K562 (cell line): ENCODE measurements around the gene KRTAP5-5. TPM values are rescaled to one million over a fixed set of nuclear protein-coding genes. Genes with fewer than 3 reads are reported as not detected.

ENCODE experiments used
- ATAC-seq: fragments of 200-7000 bp; cut with Tn5 transposase; 3 replicates; pipeline ENCODE4 v1.9.1; 2020; ENCODE audit warnings: moderate library complexity
- BruUV-seq: library from RNA; stranded (reverse); fragments of 400-500 nt; replicated peaks from 2 replicates; lab custom pipeline; 2021; lab: Mats Ljungman, UMichigan
- CTCF ChIA-PET: fragments of 300-600 bp; formaldehyde crosslinking; extraction: SDS; loops from one replicate; lab custom pipeline; 2021; ENCODE audit warnings: low intra/inter-chr PET ratio; lab: Yijun Ruan, JAX
- POLR2A ChIA-PET: fragments of 300-600, 350-650 bp; sonication (Branson Sonifier 250); formaldehyde crosslinking; extraction: SDS; loops from one replicate; lab custom pipeline; 2021; ENCODE audit warnings: antibody characterized with exemption, inconsistent platforms; lab: Yijun Ruan, JAX
- DNase-seq, 4 experiments: peaks; one replicate each; pipeline versions ENCODE4 v3.0.0 to v3.0.0-alpha.2; 2011 to 2018; ENCODE audit warnings: low spot score in 3 of 4, mixed read lengths in 3 of 4; ENCODE audit errors: extremely low read depth in 1 of 4
- FAIRE-seq: peaks from 2 replicates; lab custom pipeline; 2011; peaks lifted over from hg19 to GRCh38; lab: Jason Lieb, UNC
- H2AFZ ChIP-seq: 2 replicates; pipeline ENCODE4 v1.6.0; 2011; ENCODE audit warnings: low read depth, low read length, control low read depth, inconsistent platforms
- H3K27ac ChIP-seq: fragments of 200-600 bp; 3 replicates; pipeline ENCODE4 v1.8.0; 2011; ENCODE audit warnings: low read depth, mild to moderate bottlenecking, control low read depth, inconsistent platforms, low read length, moderate library complexity, mixed read lengths; ENCODE audit errors: extremely low read depth
- H3K27me3 ChIP-seq, 2 experiments: fragments of 300-600 bp in 1 of 2; 2 replicates in 1 of 2; 3 replicates in 1 of 2; pipeline versions ENCODE4 v1.6.0 to v1.8.0; 2011; ENCODE audit warnings: inconsistent platforms in 2 of 2, low read length in 2 of 2, mild to moderate bottlenecking in 1 of 2, mixed read lengths in 1 of 2, moderate library complexity in 1 of 2; ENCODE audit not compliant: control insufficient read depth in 2 of 2, insufficient read depth in 2 of 2
- H3K36me3 ChIP-seq: fragments of 300-600 bp; 3 replicates; pipeline ENCODE4 v1.8.0; 2011; ENCODE audit warnings: mild to moderate bottlenecking, low read length, inconsistent platforms; ENCODE audit not compliant: control insufficient read depth, insufficient read depth
- H3K4me1 ChIP-seq, 2 experiments: fragments of 200-600 bp in 1 of 2; replicated peaks in 1 of 2; 2 replicates in 1 of 2; 3 replicates in 1 of 2; pipeline versions ENCODE4 v1.5.1 to v1.8.0; 2011; ENCODE audit warnings: inconsistent platforms in 2 of 2, low read length in 2 of 2, mild to moderate bottlenecking in 1 of 2, mixed read lengths in 1 of 2, moderate library complexity in 1 of 2; ENCODE audit not compliant: control insufficient read depth in 2 of 2, insufficient read depth in 2 of 2
- H3K4me2 ChIP-seq: 2 replicates; pipeline ENCODE4 v1.6.1; 2011; ENCODE audit warnings: low read length, control low read depth, inconsistent platforms, mixed read lengths; ENCODE audit not compliant: insufficient read depth
- H3K4me3 ChIP-seq: fragments of 200-600 bp; sonication (generic), shearing (Covaris generic); 2 replicates; pipeline ENCODE4 v1.5.1; 2016; ENCODE audit warnings: control low read depth, inconsistent platforms
- H3K79me2 ChIP-seq: fragments of 200-600 bp; 3 replicates; pipeline ENCODE4 v1.8.0; 2011; ENCODE audit warnings: low read length, inconsistent platforms; ENCODE audit not compliant: control insufficient read depth, insufficient read depth
- H3K9ac ChIP-seq, 2 experiments: 2 replicates each; pipeline versions ENCODE4 v1.6.0 to v1.6.1; 2011; ENCODE audit warnings: low read depth in 2 of 2, low read length in 2 of 2, control low read depth in 1 of 2, inconsistent platforms in 1 of 2, mild to moderate bottlenecking in 1 of 2, mixed read lengths in 1 of 2; ENCODE audit not compliant: insufficient read depth in 1 of 2
- H3K9me1 ChIP-seq: one replicate; pipeline ENCODE4 v1.6.0; 2011; ENCODE audit warnings: inconsistent platforms, mild to moderate bottlenecking, low read length, moderate library complexity; ENCODE audit not compliant: control insufficient read depth, insufficient read depth
- H3K9me3 ChIP-seq: replicated peaks from 2 replicates; pipeline ENCODE4 v1.5.1; 2011; ENCODE audit warnings: low read depth, low read length, inconsistent platforms; ENCODE audit not compliant: control insufficient read depth, insufficient read depth
- H4K20me1 ChIP-seq: replicated peaks from 2 replicates; pipeline ENCODE4 v1.6.1; 2011; ENCODE audit warnings: low read length, inconsistent platforms, mixed read lengths; ENCODE audit not compliant: control insufficient read depth, insufficient read depth
- ARID3A ChIP-seq: IDR thresholded peaks from 2 replicates; pipeline ENCODE4 v1.6.1; 2012; ENCODE audit warnings: low read depth, low read length, improper control_type of control experiment, borderline replicate concordance
- CUX1 ChIP-seq: fragments of 200-800 bp; sonication (Bioruptor generic); IDR thresholded peaks from 2 replicates; pipeline ENCODE4 v1.6.1; 2016; ENCODE audit warnings: missing genetic modification characterization, missing compliant biosample characterization
- HEY1 ChIP-seq: fragments of 250-450 bp; sonication (Bioruptor Pico); IDR thresholded peaks from 2 replicates; pipeline ENCODE4 v1.5.0; 2020; ENCODE audit warnings: mild to moderate bottlenecking, moderate library complexity, borderline replicate concordance
- IRF9 ChIP-seq: fragments of 450-650 bp; IDR thresholded peaks from 2 replicates; pipeline ENCODE4 v1.6.1; 2016; ENCODE audit warnings: missing biosample characterization, missing genetic modification characterization
- JUNB ChIP-seq: fragments of 450-650 bp; formaldehyde crosslinking; conservative IDR thresholded peaks from 2 replicates; pipeline ENCODE4 v1.4.0; 2020; ENCODE audit warnings: mild to moderate bottlenecking
- KDM2B ChIP-seq: fragments of 250-450 bp; sonication (Bioruptor Pico); IDR thresholded peaks from 2 replicates; pipeline ENCODE4 v1.8.0; 2021; ENCODE audit warnings: mild to moderate bottlenecking, moderate library complexity
- POLR3A ChIP-seq: IDR thresholded peaks from 2 replicates; pipeline ENCODE4 v1.6.1; 2011; ENCODE audit warnings: borderline replicate concordance, mild to moderate bottlenecking, moderate library complexity; ENCODE audit not compliant: insufficient read length, insufficient read depth; ENCODE audit errors: extremely low read depth
- RFX7 ChIP-seq: fragments of 250-450 bp; sonication (Bioruptor Pico); IDR thresholded peaks from 2 replicates; pipeline ENCODE4 v1.5.1; 2021; ENCODE audit warnings: mild to moderate bottlenecking
- TCF7L2 ChIP-seq: fragments of 150-350 bp; IDR thresholded peaks from 2 replicates; pipeline ENCODE4 v1.6.1; 2016; ENCODE audit warnings: low read depth, mild to moderate bottlenecking, low read length, moderate library complexity
- WGBS: fragments of 100-300 bp; shearing (Covaris generic); methylation state at CpG from one replicate; pipeline ENCODE4 v1.1.6; 2016; ENCODE audit warnings: low coverage, mixed read lengths; ENCODE audit not compliant: insufficient coverage; ENCODE audit errors: missing lambda C conversion rate; 5-methylcytosine and 5-hydroxymethylcytosine counted together
- in situ Hi-C: fragments of 300-500 bp; cut with MboI; formaldehyde crosslinking; loops from 4 replicates; pipeline ENCODE4 v1.15.0; 2018; ENCODE audit warnings: inconsistent platforms, mixed read lengths
- intact Hi-C: fragments of 100-400 bp; cut with micrococcal nuclease; formaldehyde crosslinking; loops from 2 replicates; pipeline ENCODE4 v1.14.2; 2022
- polyA plus RNA-seq, 8 experiments: library from polyadenylated mRNA; depleted of rRNA in 4 of 8; stranded (reverse) in 5 of 8; unstranded in 3 of 8; fragments of >200 nt; fragmentation: Nextera tagmentation in 2 of 8; fragmentation: Illumina TruSeq in 1 of 8; extraction: Ambion mirVana in 2 of 8; extraction: Trizol in 1 of 8; gene quantifications; 2 replicates each; pipeline versions ENCODE4 v1.2.1 to v1.2.3, GENCODE V29; 2011 to 2014; ENCODE audit warnings: inconsistent platforms in 1 of 8, missing spikeins in 1 of 8
- total RNA-seq, 7 experiments: library from RNA; depleted of rRNA in 6 of 7; stranded (reverse); fragments of >200 nt in 6 of 7; fragmentation: Illumina TruSeq in 2 of 7; extraction: Trizol in 2 of 7; gene quantifications; 2 replicates each; pipeline versions ENCODE4 v1.2.1 to v1.2.3, GENCODE V29; 2011 to 2021; ENCODE audit warnings: low replicate concordance in 1 of 7

KRTAP5-5 gene
- total and polyA plus RNA-seq, 9 of the 15 experiments (the other 6 are each of a cell fraction or from before 2014, with no cell fraction given) = not detected

GRCh38 chr11:1676229-1676740 lies 46.7 kb downstream of the KRTAP5-5 start:
- Histone ChIP-seq H3K36me3 (no peaks in the 10 kb centered on the region), H3K4me2 (no peak overlapping the region), H3K27ac (no peak overlapping the region), H3K9me1 (no peaks in the 10 kb centered on the region), H3K27me3 (peaks cover 26 to 35% of the 10 kb centered on the region in 2 experiments), H4K20me1 (0 out of 2 replicates have a peak, but pooled peaks cover 2% of the 10 kb centered on the region), H3K9me3 (no peaks in the 10 kb centered on the region), H3K4me1 (no peaks in the 10 kb centered on the region), H3K9ac (no peak overlapping the region), H2AFZ (no peak overlapping the region), H3K79me2 (no peaks in the 10 kb centered on the region), H3K4me3 (no peak overlapping the region)
- ChIA-PET POLR2A (no interaction called here), CTCF (no interaction called here)
- intact Hi-C loops = no loop called here
- ATAC-seq = no peak
- WGBS = 1% methylated on average over 7 of the region's 7 CpGs
- no peak for DNase-seq
- TF ChIP-seq CUX1 (CRISPR knock-in tag) (no peak), KDM2B (CRISPR knock-in tag) (no peak), RFX7 (no peak), ARID3A (no peak), IRF9 (no peak), TCF7L2 (no peak), HEY1 (no peak), JUNB (CRISPR knock-in tag) (no peak), POLR3A (no peak)
- FAIRE-seq = no peak
- no TSS peak for BruUV-seq
- in situ Hi-C loops = loop anchor here (25.0 kb wide), 1 partner anchor 336 kb away; no protein-coding TSS in a partner anchor
